HepG2 (cell line): Measurements from ENCODE around the gene CTNND1. TPM values are rescaled to one million over a fixed set of nuclear protein-coding genes. Genes with fewer than 3 reads are reported as not detected.

ENCODE experiments used
- ARID3A ChIP-seq: IDR thresholded peaks from 2 replicates; pipeline ENCODE4 v1.6.1; 2012; ENCODE audit warnings: low read depth, low read length, improper control_type of control experiment
- EEA1 ChIP-seq: sonication (generic); formaldehyde crosslinking; IDR thresholded peaks from 2 replicates; pipeline ENCODE4 v1.5.1; 2020; ENCODE audit warnings: mild to moderate bottlenecking, missing genetic modification reagents, borderline replicate concordance
- FOSL2 ChIP-seq: sonication (generic); formaldehyde crosslinking; IDR thresholded peaks from 2 replicates; pipeline ENCODE4 v1.4.0; 2020; ENCODE audit warnings: missing genetic modification reagents
- KLF13 ChIP-seq: sonication (generic); formaldehyde crosslinking; IDR thresholded peaks from 2 replicates; pipeline ENCODE4 v1.4.0; 2020; ENCODE audit warnings: mild to moderate bottlenecking, missing genetic modification reagents
- NBN ChIP-seq: fragments of 450-650 bp; conservative IDR thresholded peaks from 2 replicates; pipeline ENCODE4 v1.6.1; 2017
- ONECUT2 ChIP-seq: sonication (generic); formaldehyde crosslinking; IDR thresholded peaks from 2 replicates; pipeline ENCODE4 v1.4.0; 2020; ENCODE audit warnings: missing genetic modification reagents
- POGK ChIP-seq: sonication (generic); formaldehyde crosslinking; conservative IDR thresholded peaks from 2 replicates; pipeline ENCODE4 v1.8.0; 2022; ENCODE audit warnings: mild to moderate bottlenecking, moderate library complexity, missing genetic modification reagents
- RERE ChIP-seq: IDR thresholded peaks from 2 replicates; pipeline ENCODE4 v1.6.1; 2016; ENCODE audit warnings: low read depth, missing genetic modification reagents, missing compliant biosample characterization
- SOX13 ChIP-seq, 3 experiments: fragments of 450-650 bp in 1 of 3; sonication (generic) in 1 of 3; formaldehyde crosslinking in 1 of 3; IDR thresholded peaks in 2 of 3; conservative IDR thresholded peaks in 1 of 3; 2 replicates each; pipeline versions ENCODE4 v1.5.0 to v1.6.1; 2016 to 2020; ENCODE audit warnings: antibody characterized with exemption in 1 of 3, mild to moderate bottlenecking in 1 of 3, missing compliant biosample characterization in 1 of 3, missing genetic modification reagents in 1 of 3, moderate library complexity in 1 of 3
- ZNF343 ChIP-seq: sonication (generic); formaldehyde crosslinking; IDR thresholded peaks from 2 replicates; pipeline ENCODE4 v1.4.0; 2020; ENCODE audit warnings: mild to moderate bottlenecking, missing genetic modification reagents
- ZNF441 ChIP-seq: sonication (generic); formaldehyde crosslinking; IDR thresholded peaks from 2 replicates; pipeline ENCODE4 v1.7.0; 2021; ENCODE audit warnings: missing genetic modification reagents, borderline replicate concordance
- ZNF549 ChIP-seq: sonication (generic); formaldehyde crosslinking; IDR thresholded peaks from 2 replicates; pipeline ENCODE4 v1.5.0; 2020; ENCODE audit warnings: missing genetic modification reagents
- ZNF609 ChIP-seq: sonication (generic); formaldehyde crosslinking; IDR thresholded peaks from 2 replicates; pipeline ENCODE4 v1.4.0; 2020; ENCODE audit warnings: mild to moderate bottlenecking, missing genetic modification reagents, borderline replicate concordance
- polyA plus RNA-seq, 8 experiments: library from polyadenylated mRNA; depleted of rRNA in 3 of 8; stranded (reverse) in 7 of 8; unstranded in 1 of 8; fragments of >200 nt; fragmentation: Illumina TruSeq in 4 of 8; extraction: Trizol in 4 of 8; gene quantifications; 2 replicates each; pipeline versions ENCODE4 v1.2.1 to v1.2.3, GENCODE V29; 2011 to 2016; ENCODE audit warnings: low read depth in 4 of 8, missing spikeins in 1 of 8, mixed read lengths in 1 of 8; ENCODE audit not compliant: insufficient read depth in 1 of 8
- total RNA-seq, 5 experiments: library from RNA; depleted of rRNA; stranded (reverse); fragments of >200 nt; fragmentation: Illumina TruSeq; extraction: Trizol; gene quantifications; 2 replicates each; pipeline ENCODE4 v1.2.3, GENCODE V29; 2016; ENCODE audit warnings: low read depth in 1 of 5

CTNND1 gene
- total and polyA plus RNA-seq, 2 of the 13 experiments (the other 11 are each of a cell fraction or from before 2014, with no cell fraction given) = 117 to 128 TPM

GRCh38 chr11:57741132-57742086 lies 20.2 kb upstream of the CTNND1 start, which contains the start of gene SELENOH (continued):
- no peak for TF ChIP-seq ZNF609 (CRISPR knock-in tag)
- TF ChIP-seq POGK (CRISPR knock-in tag) = 0 out of 2 replicates have a peak, but pooled peaks have one; percentile 38
- no peak for TF ChIP-seq ONECUT2
- peak; percentile 45; the same call in 1 of the 2 replicates for TF ChIP-seq FOSL2 (CRISPR knock-in tag)
- TF ChIP-seq EEA1 (CRISPR knock-in tag) = no peak
- peak; percentile 62; the same call in 1 of the 2 replicates for TF ChIP-seq RERE (CRISPR knock-in tag)
- TF ChIP-seq ARID3A = no peak
- TF ChIP-seq ZNF343 (CRISPR knock-in tag) = no peak
- no peak for TF ChIP-seq KLF13 (CRISPR knock-in tag)
- no peak for TF ChIP-seq NBN
- TF ChIP-seq ZNF549 (CRISPR knock-in tag) = no peak
- TF ChIP-seq ZNF441 (CRISPR knock-in tag) = peak; percentile 44; the same call in 1 of the 2 replicates
- no peak for TF ChIP-seq SOX13 (IDR thresholded peaks at IDR 0.05)
- peak in 1 of 2 experiments; percentile 53; a peak in 2 of 4 replicates for TF ChIP-seq SOX13 (CRISPR knock-in tag; conservative IDR thresholded peaks at IDR 0.05 in 1 of 2, IDR thresholded peaks at IDR 0.05 in 1 of 2)
